ENCODE results near the gene CCDC82.
A peak's percentile ranks its signal among the peaks of the same experiment; 100 is the strongest.
"Not testable (repeated sequence)": the region's sequence is repeated elsewhere in the genome, so short reads cannot be mapped to it uniquely, and the experiment has no call there.

The CCDC82 gene

GRCh38 chr11:96389720-96390487, at the start of gene CCDC82, which contains the start of gene JRKL:
Gene CCDC82, minus strand, starts transcription at chr11:96389912. Its CDS starts 5,165 bp downstream, at chr11:96384747.
Gene JRKL, plus strand, starts transcription at chr11:96390013. Its CDS starts 637 bp downstream, at chr11:96390650.
- peak; percentile 91 for DNase-seq (ENCODE audit: low read depth)
- peak within 1 kb of the TSS; percentile 90 for H3K4me3 ChIP-seq (ENCODE audit: control insufficient read depth, low read depth, low read length)
- no peak for TF ChIP-seq CTCF (conservative IDR thresholded peaks at IDR 0.05; ENCODE audit: control insufficient read depth, insufficient read depth, low read depth, low read length)

- H3K4me3 ChIP-seq (ENCODE audit: control insufficient read depth, low read depth, low read length); DNase-seq (ENCODE audit: low read depth): not testable (repeated sequence)
These were observed 42.9 kb upstream of the CCDC82 start for GRCh38 chr11:96432654-96433053.

- H3K4me3 ChIP-seq (ENCODE audit: control insufficient read depth, low read depth, low read length), result no peak overlapping the region
- no peak for DNase-seq (ENCODE audit: low read depth)
- no peak for TF ChIP-seq CTCF (conservative IDR thresholded peaks at IDR 0.05; ENCODE audit: control insufficient read depth, insufficient read depth, low read depth, low read length)
These were observed 41.0 kb upstream of the CCDC82 start for GRCh38 chr11:96430668-96431067.

GRCh38 chr11:96424693-96425092, 35.0 kb upstream of the CCDC82 start:
- DNase-seq (ENCODE audit: low read depth), result peak; percentile 71
- no peak for TF ChIP-seq CTCF (conservative IDR thresholded peaks at IDR 0.05; ENCODE audit: control insufficient read depth, insufficient read depth, low read depth, low read length)
- H3K4me3 ChIP-seq (ENCODE audit: control insufficient read depth, low read depth, low read length), result no peak overlapping the region

GRCh38 chr11:96413408-96413807, 23.7 kb upstream of the CCDC82 start:
- DNase-seq (ENCODE audit: low read depth), result no peak
- TF ChIP-seq CTCF (conservative IDR thresholded peaks at IDR 0.05; ENCODE audit: control insufficient read depth, insufficient read depth, low read depth, low read length), result no peak
- no peak overlapping the region for H3K4me3 ChIP-seq (ENCODE audit: control insufficient read depth, low read depth, low read length)

- no peak for TF ChIP-seq CTCF (conservative IDR thresholded peaks at IDR 0.05; ENCODE audit: control insufficient read depth, insufficient read depth, low read depth, low read length)
- no peak overlapping the region for H3K4me3 ChIP-seq (ENCODE audit: control insufficient read depth, low read depth, low read length)
- DNase-seq (ENCODE audit: low read depth), result no peak
These were observed 23.2 kb upstream of the CCDC82 start for GRCh38 chr11:96412761-96413381.

- H3K4me3 ChIP-seq (ENCODE audit: control insufficient read depth, low read depth, low read length), result not testable (repeated sequence)
These were observed 21.7 kb upstream of the CCDC82 start for GRCh38 chr11:96411412-96411811.

More at GRCh38 chr11:96411412-96411811, 21.7 kb upstream of the CCDC82 start:
- not testable (repeated sequence) for DNase-seq (ENCODE audit: low read depth)
